ENCODE results near the gene PHACTR3. TPM values are rescaled to one million over a fixed set of nuclear protein-coding genes. Genes with fewer than 3 reads are reported as not detected.

PHACTR3 gene
- total RNA-seq, 2 donors from 2014 or later, result not detected

- H3K9me3 Mint-ChIP-seq, result peaks cover 8 to 9% of the 10 kb centered on the region in 2 donors
- no peak overlapping the region for H3K27ac Mint-ChIP-seq
- peaks cover 0 to 4% of the 10 kb centered on the region in 2 donors for H3K36me3 Mint-ChIP-seq
- ATAC-seq (no peak), DNase-seq (ENCODE audit: low spot score in 2 of 2) (no peak)
These were observed 104.0 kb downstream of the PHACTR3 start for GRCh38 chr20:59708326-59708725.

DNA sequence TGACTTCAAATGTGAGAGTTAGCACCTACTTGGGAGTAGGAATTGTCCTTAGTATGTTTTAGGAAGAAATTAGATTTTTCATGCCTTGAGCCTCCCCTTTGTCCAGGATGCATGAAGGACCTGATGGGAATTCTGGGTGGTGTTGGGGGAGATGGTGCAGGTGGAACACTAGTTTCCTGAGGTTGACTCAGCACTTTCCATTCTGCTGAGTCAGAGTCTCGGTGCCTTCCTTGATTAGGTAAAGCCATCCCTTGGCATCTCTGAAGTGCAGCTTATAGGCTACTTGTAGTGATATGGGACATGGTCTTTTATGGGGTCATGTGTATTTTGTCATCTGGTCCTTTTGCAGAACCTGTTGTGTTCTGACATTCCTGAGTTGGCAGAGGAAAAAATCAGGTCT, 105.3 kb downstream of the PHACTR3 start:
- Mint-ChIP-seq H3K36me3 (peaks cover 0 to 4% of the 10 kb centered on the region in 2 donors), H3K9me3 (peaks cover 14% of the 10 kb centered on the region in 2 donors), H3K27ac (no peak overlapping the region)
- no peak for ATAC-seq
- DNase-seq (ENCODE audit: low spot score in 2 of 2), result no peak

DNA sequence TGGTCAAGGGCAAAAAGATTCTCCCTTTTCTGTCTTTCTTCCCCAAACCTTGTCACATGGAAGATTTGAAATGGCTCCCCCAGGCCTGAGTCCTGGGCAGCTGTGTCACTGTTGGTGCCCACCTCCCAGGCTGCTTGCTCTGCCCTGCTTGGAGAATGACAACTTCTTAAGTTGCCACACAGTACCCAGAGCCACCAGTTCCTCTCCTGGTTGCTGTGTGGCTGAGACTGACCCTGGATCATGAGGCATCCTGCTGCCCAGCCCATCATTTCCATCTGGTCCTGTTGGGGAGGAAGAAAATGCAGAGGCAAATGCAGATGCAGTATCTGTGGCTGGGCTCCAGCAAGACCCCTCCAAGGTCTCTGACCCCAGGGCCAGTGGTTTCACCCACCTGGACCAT, 113.7 kb downstream of the PHACTR3 start:
- no peak for DNase-seq (ENCODE audit: low spot score in 2 of 2)
- Mint-ChIP-seq H3K9me3 (peaks cover 6% of the 10 kb centered on the region in 2 donors), H3K27ac (no peak overlapping the region), H3K36me3 (no peaks in the 10 kb centered on the region)
- no peak for ATAC-seq

DNA sequence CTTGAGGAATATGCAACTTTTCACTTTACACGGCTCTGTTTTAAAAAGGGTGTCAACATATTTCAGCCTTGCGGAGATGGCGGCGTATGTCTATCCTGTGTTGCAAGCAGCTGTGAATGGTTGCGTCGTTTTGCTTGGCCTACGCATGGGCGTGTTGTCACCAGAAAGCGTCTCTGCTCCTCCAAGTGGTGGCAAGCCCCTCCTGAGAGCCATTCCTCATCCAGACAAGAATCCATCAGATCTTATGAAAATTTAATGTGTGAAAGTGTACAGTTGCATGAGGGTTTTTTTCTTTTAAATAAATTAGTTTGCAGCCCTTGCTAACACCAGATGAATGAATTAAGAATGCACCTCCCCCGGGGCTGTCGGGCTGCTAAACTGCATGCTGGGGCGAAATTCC, 114.4 kb downstream of the PHACTR3 start:
- H3K27ac Mint-ChIP-seq, result no peak overlapping the region
- no peak for ATAC-seq
- peaks cover under 1 to 1% of the 10 kb centered on the region in 2 donors for H3K9me3 Mint-ChIP-seq
- no peaks in the 10 kb centered on the region for H3K36me3 Mint-ChIP-seq
- DNase-seq (ENCODE audit: low spot score in 2 of 2), result no peak

DNA sequence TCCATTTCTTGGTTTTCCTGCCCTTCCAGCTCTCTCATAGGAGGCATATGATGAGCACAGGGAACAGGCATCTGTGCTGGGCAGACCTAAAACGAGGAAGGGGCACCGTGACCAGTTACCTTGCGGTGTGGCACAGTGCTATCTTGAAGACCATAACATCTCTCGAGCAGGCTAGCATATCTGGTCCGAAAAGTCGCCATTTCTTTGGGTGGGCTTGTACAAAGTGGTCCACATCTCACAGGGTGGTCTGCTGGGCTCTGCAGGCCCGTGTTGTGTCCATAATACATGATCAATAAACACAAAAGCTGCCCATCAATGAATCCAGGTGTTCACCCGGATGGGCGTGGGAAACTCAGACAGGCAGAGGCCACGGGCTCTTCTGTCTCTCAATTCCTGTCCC, 115.7 kb downstream of the PHACTR3 start:
- no peaks in the 10 kb centered on the region for H3K36me3 Mint-ChIP-seq
- no peaks in the 10 kb centered on the region for H3K9me3 Mint-ChIP-seq
- H3K27ac Mint-ChIP-seq, result no peak overlapping the region
- ATAC-seq (no peak), DNase-seq (ENCODE audit: low spot score in 2 of 2) (no peak)

DNA sequence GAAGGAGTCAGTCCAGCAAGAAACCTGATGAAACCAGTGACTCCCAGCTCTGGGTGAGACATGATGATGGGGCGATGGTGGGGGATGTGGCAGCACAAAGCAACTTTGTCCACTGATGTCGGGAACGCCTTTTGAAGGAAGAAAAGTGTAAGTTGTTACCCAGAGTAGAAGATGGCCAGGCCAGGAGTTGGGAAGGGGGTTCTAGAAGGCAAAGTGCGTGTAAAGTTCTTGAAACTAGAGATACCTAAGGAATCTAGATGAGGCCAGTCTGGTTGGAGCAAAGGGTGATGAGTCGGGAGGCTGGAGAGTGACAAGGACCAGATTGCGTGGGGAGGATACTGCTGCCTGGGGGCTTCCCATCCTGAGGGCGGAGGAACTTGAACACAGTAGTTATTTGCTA, 117.0 kb downstream of the PHACTR3 start:
- H3K9me3 Mint-ChIP-seq, result no peaks in the 10 kb centered on the region
- no peak for DNase-seq (ENCODE audit: low spot score in 2 of 2)
- H3K36me3 Mint-ChIP-seq, result no peaks in the 10 kb centered on the region
- no peak for ATAC-seq
- H3K27ac Mint-ChIP-seq, result no peak overlapping the region

- no peak overlapping the region for H3K27ac Mint-ChIP-seq
- DNase-seq (ENCODE audit: low spot score in 2 of 2), result no peak
- no peak for ATAC-seq
These were observed 118.8 kb downstream of the PHACTR3 start for GRCh38 chr20:59723108-59723500.

GRCh38 chr20:59723607-59724456, 119.5 kb downstream of the PHACTR3 start:
- Mint-ChIP-seq H3K9me3 (no peaks in the 10 kb centered on the region), H3K36me3 (no peaks in the 10 kb centered on the region), H3K27ac (no peak overlapping the region)
- ATAC-seq (peak in 1 of 2 donors; percentile 33), DNase-seq (ENCODE audit: low spot score in 2 of 2) (no peak)

More at GRCh38 chr20:59723108-59723500, 118.8 kb downstream of the PHACTR3 start:
- no peaks in the 10 kb centered on the region for H3K9me3 Mint-ChIP-seq
- no peaks in the 10 kb centered on the region for H3K36me3 Mint-ChIP-seq

DNA sequence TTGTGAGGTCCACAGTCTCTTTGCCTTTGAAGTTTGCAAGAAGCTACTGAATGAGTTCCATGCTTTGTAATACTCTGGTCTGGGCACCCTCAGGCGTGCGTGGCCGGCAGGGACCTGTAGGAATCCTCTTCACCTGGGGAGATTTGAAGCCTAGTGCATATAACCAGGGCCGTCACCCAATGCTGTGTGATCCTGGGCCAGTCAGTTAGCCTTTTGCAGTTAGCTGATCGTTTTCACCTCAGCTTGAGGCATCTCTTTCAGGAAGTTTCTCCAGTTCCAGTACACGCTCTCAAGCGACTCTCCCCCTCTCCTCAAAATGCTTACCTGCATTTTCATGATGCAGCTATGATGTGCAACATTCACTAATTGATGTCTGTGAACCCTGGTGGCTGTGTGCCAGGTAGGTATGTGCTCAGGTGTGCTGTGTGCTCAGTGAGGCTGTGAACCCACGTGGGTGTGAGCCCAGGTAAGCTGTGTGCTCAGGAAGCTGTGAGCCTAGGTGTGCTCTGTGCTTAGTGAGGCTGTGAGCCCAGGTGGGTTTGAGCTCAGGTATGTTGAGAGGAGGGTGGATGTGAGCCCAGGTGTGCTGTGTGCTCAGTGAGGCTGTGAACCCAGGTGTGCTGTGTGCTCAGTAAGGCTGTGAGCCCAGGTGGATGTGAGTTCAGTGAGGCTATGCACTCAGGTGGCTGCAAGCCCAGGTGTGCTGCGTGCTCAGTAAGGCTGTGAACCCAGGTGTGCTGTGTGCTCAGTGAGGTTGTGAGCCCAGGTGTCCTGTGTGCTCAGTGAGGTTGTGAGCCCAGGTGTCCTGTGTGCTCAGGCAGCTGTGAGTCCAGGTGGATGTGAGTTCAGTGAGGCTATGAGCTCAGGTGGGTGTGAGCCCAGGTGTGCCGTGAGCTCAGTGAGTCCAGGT, 120.4 kb downstream of the PHACTR3 start:
- H3K27ac Mint-ChIP-seq, result peak overlapping the region in 1 of 2 donors; percentile 32
- ATAC-seq (no peak), DNase-seq (ENCODE audit: low spot score in 2 of 2) (no peak)
- no peaks in the 10 kb centered on the region for H3K9me3 Mint-ChIP-seq
- no peaks in the 10 kb centered on the region for H3K36me3 Mint-ChIP-seq

GRCh38 chr20:59725476-59726280, 121.3 kb downstream of the PHACTR3 start:
- ATAC-seq (no peak), DNase-seq (ENCODE audit: low spot score in 2 of 2) (no peak)
- no peak overlapping the region for H3K27ac Mint-ChIP-seq
- no peaks in the 10 kb centered on the region for H3K9me3 Mint-ChIP-seq
- no peaks in the 10 kb centered on the region for H3K36me3 Mint-ChIP-seq

GRCh38 chr20:59726281-59726595, 121.9 kb downstream of the PHACTR3 start:
- ATAC-seq (no peak), DNase-seq (ENCODE audit: low spot score in 2 of 2) (no peak)
- no peaks in the 10 kb centered on the region for H3K36me3 Mint-ChIP-seq
- no peaks in the 10 kb centered on the region for H3K9me3 Mint-ChIP-seq
- H3K27ac Mint-ChIP-seq, result no peak overlapping the region

- Mint-ChIP-seq H3K27ac (no peak overlapping the region), H3K9me3 (no peaks in the 10 kb centered on the region), H3K36me3 (no peaks in the 10 kb centered on the region)
- ATAC-seq (no peak), DNase-seq (ENCODE audit: low spot score in 2 of 2) (no peak)
These were observed 124.5 kb downstream of the PHACTR3 start for GRCh38 chr20:59728722-59729430.

- Mint-ChIP-seq H3K9me3 (no peaks in the 10 kb centered on the region), H3K36me3 (no peaks in the 10 kb centered on the region), H3K27ac (no peak overlapping the region)
- DNase-seq (ENCODE audit: low spot score in 2 of 2) (no peak), ATAC-seq (no peak)
These were observed 125.2 kb downstream of the PHACTR3 start for GRCh38 chr20:59729506-59729905.

DNA sequence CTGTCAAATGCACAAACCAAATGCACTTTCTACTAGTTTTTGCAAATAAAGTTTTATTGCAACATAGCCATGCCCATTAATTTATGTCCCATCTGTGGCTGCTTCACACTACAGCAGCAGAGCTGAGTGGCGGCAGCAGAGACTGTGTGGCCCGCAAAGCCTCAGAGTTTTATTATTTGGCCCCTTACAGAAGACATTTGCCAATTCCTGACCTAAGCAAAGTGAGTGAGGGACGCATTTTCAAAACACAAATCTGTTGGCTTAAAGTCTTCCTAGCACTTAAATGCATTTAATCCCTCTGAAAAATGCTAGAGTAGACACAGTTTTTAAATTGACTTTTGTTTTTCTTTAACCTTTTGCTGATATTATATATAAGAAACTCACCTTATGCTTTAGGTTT, 126.4 kb downstream of the PHACTR3 start:
- DNase-seq (ENCODE audit: low spot score in 2 of 2), result no peak
- Mint-ChIP-seq H3K9me3 (no peaks in the 10 kb centered on the region), H3K27ac (no peak overlapping the region), H3K36me3 (no peaks in the 10 kb centered on the region)
- no peak for ATAC-seq

DNA sequence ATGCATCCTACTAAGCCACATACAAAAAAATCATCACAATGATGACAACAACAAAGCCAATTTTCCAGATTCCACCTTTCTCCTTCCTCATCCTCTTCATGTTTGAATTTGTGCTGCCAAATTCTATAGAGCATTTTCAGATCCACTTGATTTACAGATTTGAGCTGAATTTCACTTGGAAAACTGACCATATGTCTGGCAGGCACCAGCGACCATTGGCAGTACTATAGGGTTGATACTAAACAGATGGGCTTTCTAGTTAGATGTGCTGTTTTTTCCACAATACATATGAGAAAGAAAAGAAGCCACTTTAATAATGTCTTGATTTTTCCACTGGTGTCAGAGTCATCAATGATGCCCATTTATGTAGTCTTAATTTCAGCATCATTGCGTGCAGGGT, 127.0 kb downstream of the PHACTR3 start:
- Mint-ChIP-seq H3K36me3 (no peaks in the 10 kb centered on the region), H3K27ac (no peak overlapping the region), H3K9me3 (no peaks in the 10 kb centered on the region)
- DNase-seq (ENCODE audit: low spot score in 2 of 2) (no peak), ATAC-seq (no peak)

GRCh38 chr20:59733351-59733750, 129.0 kb downstream of the PHACTR3 start:
- ATAC-seq (no peak), DNase-seq (ENCODE audit: low spot score in 2 of 2) (no peak)
- Mint-ChIP-seq H3K9me3 (no peaks in the 10 kb centered on the region), H3K27ac (no peak overlapping the region), H3K36me3 (no peaks in the 10 kb centered on the region)

Measured in activated naive CD4-positive, alpha-beta T cell treated with anti-CD3 and anti-CD28 coated beads, Interleukin-2, amount 50 U/mL, for 72 hours (primary cell).